ENCODE results near the gene KCNA5. TPM values are rescaled to one million over a fixed set of nuclear protein-coding genes. Genes with fewer than 3 reads are reported as not detected.

Gene KCNA5
- total and polyA plus RNA-seq, 2 experiments from 2014 or later = 0.31 to 0.44 TPM

GRCh38 chr12:4997939-4998338 lies 45.7 kb upstream of the KCNA5 start:
- peaks cover 5% of the 10 kb centered on the region for H3K4me1 ChIP-seq (ENCODE audit: insufficient read depth)
- no peak overlapping the region for H3K27ac ChIP-seq (ENCODE audit: low read depth)

More at GRCh38 chr12:4997939-4998338, 45.7 kb upstream of the KCNA5 start:
- Histone ChIP-seq H3K4me2 (no peak overlapping the region), H4K20me1 (replicated peaks; ENCODE audit: insufficient read depth) (no peaks in the 10 kb centered on the region), H3K4me3 (no peak overlapping the region), H3K36me3 (ENCODE audit: insufficient read depth) (no peaks in the 10 kb centered on the region), H2AFZ (no peak overlapping the region), H3F3A (replicated peaks; ENCODE audit: low read depth) (no peaks in the 10 kb centered on the region), H3K79me2 (replicated peaks; ENCODE audit: insufficient read depth) (no peaks in the 10 kb centered on the region), H3K27me3 (ENCODE audit: insufficient read depth) (no peaks in the 10 kb centered on the region), H3K9me2 (ENCODE audit: insufficient read depth) (peaks cover 6% of the 10 kb centered on the region; the same call in 1 of the 2 replicates)
- DNase-seq (ENCODE audit: low spot score) (no peak), ATAC-seq (no peak)
- no peak for TF ChIP-seq REST (IDR thresholded peaks at IDR 0.05; ENCODE audit: unreplicated experiment)
- TF ChIP-seq JUNB (IDR thresholded peaks at IDR 0.05; ENCODE audit: unreplicated experiment) = no peak
- no peak for TF ChIP-seq ZNF331 (CRISPR knock-in tag; IDR thresholded peaks at IDR 0.05; ENCODE audit: low read depth)
- TF ChIP-seq ZNF114 (CRISPR knock-in tag; IDR thresholded peaks at IDR 0.05) = no peak
- TF ChIP-seq EZH2 (IDR thresholded peaks at IDR 0.05; ENCODE audit: low read depth, unreplicated experiment) = no peak
- no peak for TF ChIP-seq ZNF462 (CRISPR knock-in tag; IDR thresholded peaks at IDR 0.05)
- no peak for TF ChIP-seq STAT1 (IDR thresholded peaks at IDR 0.05; ENCODE audit: unreplicated experiment)
- TF ChIP-seq EZH2phosphoT487 (IDR thresholded peaks at IDR 0.05; ENCODE audit: unreplicated experiment) = no peak
- TF ChIP-seq ETS1 (IDR thresholded peaks at IDR 0.05) = no peak
- no peak for TF ChIP-seq CREB1 (CRISPR knock-in tag; IDR thresholded peaks at IDR 0.05; ENCODE audit: low read depth)
- TF ChIP-seq CTCF (conservative IDR thresholded peaks at IDR 0.05; ENCODE audit: low read depth in 2 of 2) = no peak
- no peak for TF ChIP-seq POLR2AphosphoS5 (IDR thresholded peaks at IDR 0.05; ENCODE audit: low read depth)
- TF ChIP-seq NANOG (IDR thresholded peaks at IDR 0.05; ENCODE audit: borderline replicate concordance) = no peak
- Mint-ChIP-seq H3K9me3 (no peaks in the 10 kb centered on the region), H3K4me1 (no peaks in the 10 kb centered on the region; the same call in 2 of the 3 replicates), H3K27ac (no peak overlapping the region), H3K36me3 (ENCODE audit: low read depth) (no peaks in the 10 kb centered on the region), H3K4me3 (no peak overlapping the region), H3K27me3 (ENCODE audit: insufficient read depth, low read depth, poor library complexity) (peaks cover 3% of the 10 kb centered on the region)

Measured in GM23338 (cell line).